GM23338 (cell line): ENCODE measurements around the gene LAMB1. TPM values are rescaled to one million over a fixed set of nuclear protein-coding genes. Genes with fewer than 3 reads are reported as not detected.

Experiments used
- ATAC-seq: fragments of 200-7000 bp; cut with Tn5 transposase; 3 replicates; pipeline ENCODE4 v1.9.1; 2020
- DNase-seq: peaks from one replicate; pipeline ENCODE4 v3.0.0-alpha.2; 2015; ENCODE audit warnings: low spot score
- H2AFZ ChIP-seq: fragments of 200-600 bp; sonication (generic); 2 replicates; pipeline ENCODE4 v1.8.0; 2016; ENCODE audit warnings: antibody characterized with exemption, mild to moderate bottlenecking, moderate library complexity
- H3F3A ChIP-seq: fragments of 200-600 bp; sonication (generic); replicated peaks from 2 replicates; pipeline ENCODE4 v1.8.0; 2017; ENCODE audit warnings: antibody characterized with exemption, mixed run types, low read depth
- H3K27ac ChIP-seq: fragments of 200-600 bp; sonication (generic); 2 replicates; pipeline ENCODE4 v1.6.1; 2016; ENCODE audit warnings: low read depth
- H3K27me3 ChIP-seq: fragments of 200-600 bp; sonication (generic); 2 replicates; pipeline ENCODE4 v1.8.0; 2016; ENCODE audit warnings: mild to moderate bottlenecking, mixed run types, moderate library complexity; ENCODE audit not compliant: insufficient read depth
- H3K36me3 ChIP-seq: fragments of 200-600 bp; sonication (generic); 2 replicates; pipeline ENCODE4 v1.8.0; 2016; ENCODE audit warnings: mild to moderate bottlenecking; ENCODE audit not compliant: insufficient read depth
- H3K4me1 ChIP-seq: fragments of 200-600 bp; sonication (generic); 2 replicates; pipeline ENCODE4 v1.8.0; 2016; ENCODE audit warnings: mild to moderate bottlenecking, moderate library complexity; ENCODE audit not compliant: insufficient read depth
- H3K4me2 ChIP-seq: fragments of 200-600 bp; sonication (generic); 2 replicates; pipeline ENCODE4 v1.7.1; 2017; ENCODE audit warnings: mixed run types
- H3K4me3 ChIP-seq: fragments of 200-600 bp; sonication (generic); 2 replicates; pipeline ENCODE4 v1.6.1; 2016; ENCODE audit warnings: mixed run types
- H3K79me2 ChIP-seq: fragments of 200-600 bp; sonication (generic); replicated peaks from 2 replicates; pipeline ENCODE4 v1.8.0; 2017; ENCODE audit warnings: mild to moderate bottlenecking; ENCODE audit not compliant: insufficient read depth
- H3K9me2 ChIP-seq: fragments of 200-600 bp; sonication (generic); 2 replicates; pipeline ENCODE4 v1.8.0; 2017; ENCODE audit not compliant: insufficient read depth
- H4K20me1 ChIP-seq: fragments of 200-600 bp; sonication (generic); replicated peaks from 2 replicates; pipeline ENCODE4 v1.8.0; 2017; ENCODE audit warnings: mild to moderate bottlenecking; ENCODE audit not compliant: insufficient read depth
- H3K27ac Mint-ChIP-seq: 2 replicates; pipeline ENCODE4 v1.8.0; 2020; ENCODE audit warnings: inconsistent platforms, mild to moderate bottlenecking, moderate library complexity, mixed read lengths
- H3K27me3 Mint-ChIP-seq: 3 replicates; pipeline ENCODE4 v1.8.0; 2022; ENCODE audit warnings: low read depth, mild to moderate bottlenecking, moderate library complexity, mixed read lengths, inconsistent platforms; ENCODE audit not compliant: insufficient read depth, poor library complexity
- H3K36me3 Mint-ChIP-seq: 3 replicates; pipeline ENCODE4 v1.8.0; 2021; ENCODE audit warnings: low read depth, mild to moderate bottlenecking, inconsistent platforms, moderate library complexity, mixed read lengths
- H3K4me1 Mint-ChIP-seq: 3 replicates; pipeline ENCODE4 v1.8.0; 2020; ENCODE audit warnings: mild to moderate bottlenecking, inconsistent platforms, mixed read lengths
- H3K4me3 Mint-ChIP-seq: 3 replicates; pipeline ENCODE4 v1.8.0; 2021; ENCODE audit warnings: moderate library complexity, mild to moderate bottlenecking, inconsistent platforms, mixed read lengths
- H3K9me3 Mint-ChIP-seq: 3 replicates; pipeline ENCODE4 v1.8.0; 2020; ENCODE audit warnings: moderate library complexity, mild to moderate bottlenecking, inconsistent platforms, mixed read lengths
- CREB1 ChIP-seq: fragments of 250-450 bp; sonication (Bioruptor Pico); IDR thresholded peaks from 2 replicates; pipeline ENCODE4 v1.5.0; 2020; ENCODE audit warnings: low read depth, mild to moderate bottlenecking, moderate library complexity
- ETS1 ChIP-seq: IDR thresholded peaks from 2 replicates; pipeline ENCODE4 v1.6.1; 2016; ENCODE audit warnings: antibody characterized with exemption
- JUNB ChIP-seq: IDR thresholded peaks from one replicate; pipeline ENCODE4 v1.6.1; 2016; ENCODE audit warnings: antibody characterized with exemption; ENCODE audit not compliant: unreplicated experiment
- NANOG ChIP-seq: IDR thresholded peaks from 2 replicates; pipeline ENCODE4 v1.6.1; 2016; ENCODE audit warnings: antibody characterized with exemption, borderline replicate concordance
- POLR2AphosphoS5 ChIP-seq: IDR thresholded peaks from 2 replicates; pipeline ENCODE4 v1.6.1; 2016; ENCODE audit warnings: antibody characterized with exemption, low read depth
- ZNF462 ChIP-seq: fragments of 250-450 bp; sonication (Bioruptor Pico); IDR thresholded peaks from 2 replicates; pipeline ENCODE4 v1.5.0; 2020; ENCODE audit warnings: mild to moderate bottlenecking, moderate library complexity
- polyA plus RNA-seq: library from polyadenylated mRNA; unstranded; fragments of >200 nt; fragmentation: Nextera tagmentation; extraction: Ambion mirVana; gene quantifications from 2 replicates; pipeline ENCODE4 v1.2.1, GENCODE V29; 2016
- total RNA-seq: library from RNA; depleted of rRNA; stranded (reverse); fragments of >200 nt; shearing (Covaris generic); gene quantifications from 2 replicates; pipeline ENCODE4 v1.2.3, GENCODE V29; 2014

LAMB1 gene
- total and polyA plus RNA-seq, 2 experiments from 2014 or later, result 53.5 to 57.8 TPM

- TF ChIP-seq ZNF462 (CRISPR knock-in tag) (no peak), ETS1 (no peak), POLR2AphosphoS5 (no peak), JUNB (no peak)
Observed at GRCh38 chr7:107980171-107980570, 22.8 kb downstream of the LAMB1 start (continued).

- no peak overlapping the region for H2AFZ ChIP-seq
- H3K36me3 ChIP-seq, result peaks cover 3% of the 10 kb centered on the region; the same call in 1 of the 2 replicates
- no peaks in the 10 kb centered on the region for H3K27me3 ChIP-seq
- DNase-seq, result no peak
- H3K9me2 ChIP-seq, result no peaks in the 10 kb centered on the region
- no peak overlapping the region for H3K27ac ChIP-seq
- H3K4me3 ChIP-seq, result no peak overlapping the region
- Mint-ChIP-seq H3K27ac (no peak overlapping the region), H3K9me3 (no peaks in the 10 kb centered on the region; the same call in 2 of the 3 replicates), H3K27me3 (peaks cover 5% of the 10 kb centered on the region), H3K36me3 (peaks cover 22% of the 10 kb centered on the region), H3K4me3 (no peak overlapping the region), H3K4me1 (peaks cover 31% of the 10 kb centered on the region)
- no peaks in the 10 kb centered on the region for H3F3A ChIP-seq
- no peak overlapping the region for H3K4me2 ChIP-seq
- ATAC-seq, result no peak
- peaks cover 3% of the 10 kb centered on the region; the same call in 1 of the 2 replicates for H3K4me1 ChIP-seq
- H4K20me1 ChIP-seq, result no peaks in the 10 kb centered on the region
- H3K79me2 ChIP-seq, result no peaks in the 10 kb centered on the region
- no peak for TF ChIP-seq ETS1
- TF ChIP-seq NANOG, result no peak
- TF ChIP-seq ZNF462 (CRISPR knock-in tag), result no peak
- no peak for TF ChIP-seq CREB1
Observed at GRCh38 chr7:107978815-107979408, 24.0 kb downstream of the LAMB1 start.
